H9 (cell line): ENCODE measurements around the gene JTB. TPM values are rescaled to one million over a fixed set of nuclear protein-coding genes. Genes with fewer than 3 reads are reported as not detected.
A peak's percentile ranks its signal among the peaks of the same experiment; 100 is the strongest.

Experiments used
- DNase-seq: peaks from one replicate; pipeline ENCODE4 v3.0.0-alpha.2; 2017
- H2AFZ ChIP-seq: one replicate; pipeline ENCODE4 v1.6.1; 2013; ENCODE audit warnings: mild to moderate bottlenecking, low read length, control low read depth, moderate library complexity
- H2AK5ac ChIP-seq: 2 replicates; pipeline ENCODE4 v1.6.1; 2013; ENCODE audit warnings: low read length, control low read depth, mixed read lengths; ENCODE audit not compliant: insufficient read length
- H2BK120ac ChIP-seq: one replicate; pipeline ENCODE4 v1.6.1; 2013; ENCODE audit warnings: low read depth, mild to moderate bottlenecking, low read length, control low read depth, inconsistent platforms; ENCODE audit not compliant: poor library complexity, severe bottlenecking
- H2BK12ac ChIP-seq: 2 replicates; pipeline ENCODE4 v1.6.1; 2013; ENCODE audit warnings: low read length, control low read depth, mixed read lengths, low read depth; ENCODE audit not compliant: insufficient read length
- H2BK15ac ChIP-seq: 2 replicates; pipeline ENCODE4 v1.6.1; 2013; ENCODE audit warnings: low read depth, low read length, control low read depth
- H2BK20ac ChIP-seq: one replicate; pipeline ENCODE4 v1.6.1; 2013; ENCODE audit warnings: low read depth, mild to moderate bottlenecking, low read length, control low read depth, inconsistent platforms; ENCODE audit not compliant: poor library complexity, severe bottlenecking
- H2BK5ac ChIP-seq: 2 replicates; pipeline ENCODE4 v1.6.1; 2013; ENCODE audit warnings: low read length, control low read depth, mixed read lengths; ENCODE audit not compliant: insufficient read length
- H3K14ac ChIP-seq: 2 replicates; pipeline ENCODE4 v1.6.1; 2013; ENCODE audit warnings: low read length, control low read depth; ENCODE audit not compliant: insufficient read depth
- H3K18ac ChIP-seq: 2 replicates; pipeline ENCODE4 v1.6.1; 2013; ENCODE audit warnings: low read depth, mild to moderate bottlenecking, mixed read lengths, low read length, control low read depth; ENCODE audit not compliant: insufficient read length
- H3K23ac ChIP-seq: 2 replicates; pipeline ENCODE4 v1.6.1; 2013; ENCODE audit warnings: low read length, control low read depth, mixed read lengths, low read depth; ENCODE audit not compliant: insufficient read length
- H3K23me2 ChIP-seq: 2 replicates; pipeline ENCODE4 v1.6.1; 2013; ENCODE audit warnings: low read depth, mild to moderate bottlenecking, mixed read lengths, low read length, control low read depth; ENCODE audit not compliant: insufficient read length, poor library complexity, severe bottlenecking
- H3K27ac ChIP-seq: 2 replicates; pipeline ENCODE4 v1.5.1; 2013; ENCODE audit warnings: low read length, control low read depth, mixed read lengths, low read depth; ENCODE audit not compliant: insufficient read length
- H3K27me3 ChIP-seq: 2 replicates; pipeline ENCODE4 v1.6.1; 2013; ENCODE audit warnings: low read length, control low read depth, inconsistent platforms; ENCODE audit not compliant: insufficient read depth
- H3K4ac ChIP-seq: 2 replicates; pipeline ENCODE4 v1.6.1; 2013; ENCODE audit warnings: low read depth, mild to moderate bottlenecking, control low read depth, inconsistent platforms, low read length, moderate library complexity
- H3K4me1 ChIP-seq: 2 replicates; pipeline ENCODE4 v1.6.1; 2013; ENCODE audit warnings: low read length, control low read depth, inconsistent platforms; ENCODE audit not compliant: insufficient read depth
- H3K4me2 ChIP-seq: 2 replicates; pipeline ENCODE4 v1.6.1; 2013; ENCODE audit warnings: low read length, control low read depth, mixed read lengths; ENCODE audit not compliant: insufficient read length, insufficient read depth
- H3K56ac ChIP-seq: 2 replicates; pipeline ENCODE4 v1.6.1; 2013; ENCODE audit warnings: low read depth, mild to moderate bottlenecking, mixed read lengths, low read length, control low read depth; ENCODE audit not compliant: insufficient read length
- H3K79me1 ChIP-seq: 2 replicates; pipeline ENCODE4 v1.6.1; 2013; ENCODE audit warnings: low read depth, mild to moderate bottlenecking, moderate library complexity, low read length, control low read depth, inconsistent platforms; ENCODE audit not compliant: insufficient read depth, poor library complexity, severe bottlenecking
- H3K79me2 ChIP-seq: 2 replicates; pipeline ENCODE4 v1.6.1; 2013; ENCODE audit warnings: low read length, control low read depth, inconsistent platforms; ENCODE audit not compliant: insufficient read depth
- H3K9ac ChIP-seq: 2 replicates; pipeline ENCODE4 v1.6.1; 2013; ENCODE audit warnings: low read length, control low read depth, mixed read lengths; ENCODE audit not compliant: insufficient read length; ENCODE audit errors: extremely low read depth
- H3K9me3 ChIP-seq: one replicate; pipeline ENCODE4 v1.6.1; 2013; ENCODE audit warnings: low read depth, low read length, inconsistent platforms; ENCODE audit not compliant: control insufficient read depth
- H3T11ph ChIP-seq: one replicate; pipeline ENCODE4 v1.6.1; 2013; ENCODE audit warnings: mild to moderate bottlenecking, low read length, control low read depth, inconsistent platforms
- H4K20me1 ChIP-seq: one replicate; pipeline ENCODE4 v1.6.1; 2013; ENCODE audit not compliant: control insufficient read depth, insufficient read length, insufficient read depth
- H4K5ac ChIP-seq: 2 replicates; pipeline ENCODE4 v1.6.1; 2013; ENCODE audit warnings: low read depth, mild to moderate bottlenecking, mixed read lengths, low read length, control low read depth; ENCODE audit not compliant: insufficient read length
- H4K8ac ChIP-seq: replicated peaks from 2 replicates; pipeline ENCODE4 v1.6.1; 2013; ENCODE audit warnings: low read length, control low read depth, mixed read lengths, low read depth; ENCODE audit not compliant: insufficient read length
- H4K91ac ChIP-seq: 2 replicates; pipeline ENCODE4 v1.6.1; 2013; ENCODE audit warnings: low read depth, mild to moderate bottlenecking, moderate library complexity, mixed read lengths, low read length, control low read depth; ENCODE audit not compliant: insufficient read length
- H3K27ac Mint-ChIP-seq, 3 experiments: 2 replicates in 2 of 3; 3 replicates in 1 of 3; pipeline ENCODE4 v1.8.0; 2020 to 2021; ENCODE audit warnings: mixed read lengths in 3 of 3, mild to moderate bottlenecking in 1 of 3, moderate library complexity in 1 of 3
- H3K27me3 Mint-ChIP-seq: 2 replicates; pipeline ENCODE4 v1.8.0; 2021; ENCODE audit warnings: low read depth, mild to moderate bottlenecking, moderate library complexity, mixed read lengths
- H3K36me3 Mint-ChIP-seq, 3 experiments: 2 replicates in 2 of 3; 3 replicates in 1 of 3; pipeline ENCODE4 v1.8.0; 2020 to 2021; ENCODE audit warnings: low read depth in 3 of 3, mixed read lengths in 3 of 3; ENCODE audit not compliant: insufficient read depth in 1 of 3
- H3K4me1 Mint-ChIP-seq, 2 experiments: 2 replicates each; pipeline ENCODE4 v1.8.0; 2020; ENCODE audit warnings: mixed read lengths in 2 of 2
- H3K4me3 Mint-ChIP-seq, 2 experiments: 2 replicates in 1 of 2; 3 replicates in 1 of 2; pipeline ENCODE4 v1.8.0; 2020 to 2021; ENCODE audit warnings: mild to moderate bottlenecking in 2 of 2, mixed read lengths in 2 of 2, moderate library complexity in 1 of 2
- H3K9me3 Mint-ChIP-seq, 2 experiments: 2 replicates in 1 of 2; 3 replicates in 1 of 2; pipeline ENCODE4 v1.8.0; 2020; ENCODE audit warnings: mild to moderate bottlenecking in 2 of 2, mixed read lengths in 2 of 2, moderate library complexity in 1 of 2
- CTCF ChIP-seq: fragments of 200-600 bp; sonication (generic); conservative IDR thresholded peaks from 3 replicates; pipeline ENCODE4 v1.8.0; 2021; ENCODE audit warnings: antibody characterized with exemption, mild to moderate bottlenecking
- WGBS: extraction: QIAGEN DNeasy Blood & Tissue Kit; methylation state at CpG from one replicate; pipeline ENCODE4 v1.1.7; 2013; ENCODE audit warnings: missing lambda C conversion rate, low lambda C conversion rate, mixed read lengths; ENCODE audit not compliant: insufficient read length; ENCODE audit errors: extremely low coverage; 5-methylcytosine and 5-hydroxymethylcytosine counted together
- total RNA-seq: library from RNA; stranded (reverse); gene quantifications from 2 replicates; pipeline ENCODE4 v1.2.1, GENCODE V29; 2021

JTB gene
- total RNA-seq, 1 experiment from 2014 or later: 85.4 TPM

- Histone ChIP-seq H2BK20ac (no peak overlapping the region), H3T11ph (no peak overlapping the region), H3K79me1 (no peaks in the 10 kb centered on the region), H3K56ac (no peak overlapping the region), H2BK120ac (no peak overlapping the region), H3K27me3 (no peaks in the 10 kb centered on the region), H3K27ac (no peak overlapping the region), H3K14ac (no peak overlapping the region), H4K8ac (no peak overlapping the region), H2BK15ac (no peak overlapping the region), H2AK5ac (no peak overlapping the region), H4K20me1 (no peaks in the 10 kb centered on the region), H2BK5ac (no peak overlapping the region), H4K91ac (no peak overlapping the region), H3K9me3 (no peaks in the 10 kb centered on the region), H3K9ac (no peak overlapping the region), H2BK12ac (no peak overlapping the region), H3K4ac (no peak overlapping the region), H3K23me2 (no peaks in the 10 kb centered on the region), H3K4me1 (no peaks in the 10 kb centered on the region), H4K5ac (no peak overlapping the region), H3K79me2 (no peaks in the 10 kb centered on the region), H3K18ac (no peak overlapping the region), H3K4me2 (no peak overlapping the region), H2AFZ (no peak overlapping the region), H3K23ac (no peak overlapping the region)
- Mint-ChIP-seq H3K9me3 (no peaks in the 10 kb centered on the region), H3K27ac (peak overlapping the region in 1 of 3 experiments; percentile 83; a peak in 2 of 7 replicates), H3K4me3 (no peak overlapping the region), H3K4me1 (no peaks in the 10 kb centered on the region), H3K36me3 (peaks cover 15 to 38% (median 29%) of the 10 kb centered on the region in 3 experiments; a peak in 6 of 7 replicates), H3K27me3 (no peaks in the 10 kb centered on the region)
- no peak for DNase-seq
- no peak for TF ChIP-seq CTCF
- WGBS: no CpG with 5 or more reads among the region's 5 CpGs
Measured at GRCh38 chr1:153929426-153929825, 48.0 kb downstream of the JTB start.
